CD4-positive, alpha-beta memory T cell (primary cell): ENCODE results near the gene SLC30A1. TPM values are rescaled to one million over a fixed set of nuclear protein-coding genes. Genes with fewer than 3 reads are reported as not detected.

Source experiments
- CTCF ChIA-PET: fragments of 350-600 bp; sonication (Branson Sonifier 250); formaldehyde crosslinking; loops from one replicate; lab custom pipeline; 2021; ENCODE audit warnings: inconsistent platforms; ENCODE audit not compliant: partially characterized antibody; lab: Charles Lee
- POLR2A ChIA-PET: fragments of 350-600 bp; sonication (Branson Sonifier 250); formaldehyde crosslinking; loops from one replicate; lab custom pipeline; 2021; ENCODE audit not compliant: partially characterized antibody; lab: Charles Lee
- DNase-seq, 5 donors: peaks; one replicate each; pipeline versions ENCODE4 v3.0.0 to v3.0.0-alpha.2; 2020 to 2022; ENCODE audit warnings: mixed read lengths in 1 of 5
- H3K27ac ChIP-seq: one replicate; pipeline ENCODE4 v1.7.0; 2013; ENCODE audit warnings: low read depth, low read length
- H3K27me3 ChIP-seq: 2 replicates; pipeline ENCODE4 v1.7.0; 2013; ENCODE audit warnings: mild to moderate bottlenecking, low read length, moderate library complexity; ENCODE audit not compliant: insufficient read depth
- H3K36me3 ChIP-seq: 2 replicates; pipeline ENCODE4 v1.7.0; 2013; ENCODE audit warnings: mild to moderate bottlenecking, low read length, moderate library complexity; ENCODE audit not compliant: insufficient read depth
- H3K4me1 ChIP-seq: 2 replicates; pipeline ENCODE4 v1.7.0; 2013; ENCODE audit warnings: mild to moderate bottlenecking, low read length, moderate library complexity; ENCODE audit not compliant: insufficient read depth
- H3K4me3 ChIP-seq, 2 donors: one replicate each; pipeline ENCODE4 v1.7.0; 2013; ENCODE audit warnings: low read length in 2 of 2, mild to moderate bottlenecking in 1 of 2
- H3K9me3 ChIP-seq, 2 donors: one replicate each; pipeline ENCODE4 v1.7.0; 2013; ENCODE audit warnings: low read length in 2 of 2, control low read depth in 1 of 2; ENCODE audit not compliant: control insufficient read depth in 1 of 2
- H3K27ac Mint-ChIP-seq, 7 donors: one replicate each; pipeline ENCODE4 v1.8.0; 2020 to 2021; ENCODE audit warnings: mixed read lengths in 7 of 7, mild to moderate bottlenecking in 6 of 7, inconsistent platforms in 3 of 7, moderate library complexity in 3 of 7
- H3K27me3 Mint-ChIP-seq, 2 donors: one replicate each; pipeline ENCODE4 v1.8.0; 2020 to 2021; ENCODE audit warnings: mixed read lengths in 2 of 2
- H3K36me3 Mint-ChIP-seq, 2 donors: one replicate each; pipeline ENCODE4 v1.8.0; 2020 to 2021; ENCODE audit warnings: mixed read lengths in 2 of 2, inconsistent platforms in 1 of 2, mild to moderate bottlenecking in 1 of 2
- H3K4me1 Mint-ChIP-seq, 4 donors: one replicate each; pipeline ENCODE4 v1.8.0; 2020 to 2021; ENCODE audit warnings: mixed read lengths in 4 of 4, mild to moderate bottlenecking in 1 of 4
- H3K4me3 Mint-ChIP-seq, 8 donors: one replicate each; pipeline ENCODE4 v1.8.0; 2020 to 2021; ENCODE audit warnings: mixed read lengths in 8 of 8, mild to moderate bottlenecking in 7 of 8, moderate library complexity in 6 of 8, inconsistent platforms in 3 of 8
- H3K9me3 Mint-ChIP-seq, 8 donors: one replicate each; pipeline ENCODE4 v1.8.0; 2020 to 2021; ENCODE audit warnings: mixed read lengths in 8 of 8, mild to moderate bottlenecking in 5 of 8, inconsistent platforms in 3 of 8, moderate library complexity in 1 of 8
- intact Hi-C: fragments of 100-400 bp; cut with micrococcal nuclease; formaldehyde crosslinking; loops from one replicate; pipeline ENCODE4 v1.15.1; 2023
- polyA plus RNA-seq, 2 donors: library from polyadenylated mRNA; unstranded; fragments of 300-500 nt; fragmentation: Illumina TruSeq; gene quantifications; one replicate each; pipeline ENCODE4 v1.2.3, GENCODE V29; 2021
- total RNA-seq, 2 experiments: library from RNA; stranded (reverse); gene quantifications; one replicate each; pipeline ENCODE4 v1.2.3, GENCODE V29; 2021

Gene SLC30A1
- total and polyA plus RNA-seq, 4 experiments from 2014 or later: 2.5 to 10.6 (median 6.3) TPM

DNA sequence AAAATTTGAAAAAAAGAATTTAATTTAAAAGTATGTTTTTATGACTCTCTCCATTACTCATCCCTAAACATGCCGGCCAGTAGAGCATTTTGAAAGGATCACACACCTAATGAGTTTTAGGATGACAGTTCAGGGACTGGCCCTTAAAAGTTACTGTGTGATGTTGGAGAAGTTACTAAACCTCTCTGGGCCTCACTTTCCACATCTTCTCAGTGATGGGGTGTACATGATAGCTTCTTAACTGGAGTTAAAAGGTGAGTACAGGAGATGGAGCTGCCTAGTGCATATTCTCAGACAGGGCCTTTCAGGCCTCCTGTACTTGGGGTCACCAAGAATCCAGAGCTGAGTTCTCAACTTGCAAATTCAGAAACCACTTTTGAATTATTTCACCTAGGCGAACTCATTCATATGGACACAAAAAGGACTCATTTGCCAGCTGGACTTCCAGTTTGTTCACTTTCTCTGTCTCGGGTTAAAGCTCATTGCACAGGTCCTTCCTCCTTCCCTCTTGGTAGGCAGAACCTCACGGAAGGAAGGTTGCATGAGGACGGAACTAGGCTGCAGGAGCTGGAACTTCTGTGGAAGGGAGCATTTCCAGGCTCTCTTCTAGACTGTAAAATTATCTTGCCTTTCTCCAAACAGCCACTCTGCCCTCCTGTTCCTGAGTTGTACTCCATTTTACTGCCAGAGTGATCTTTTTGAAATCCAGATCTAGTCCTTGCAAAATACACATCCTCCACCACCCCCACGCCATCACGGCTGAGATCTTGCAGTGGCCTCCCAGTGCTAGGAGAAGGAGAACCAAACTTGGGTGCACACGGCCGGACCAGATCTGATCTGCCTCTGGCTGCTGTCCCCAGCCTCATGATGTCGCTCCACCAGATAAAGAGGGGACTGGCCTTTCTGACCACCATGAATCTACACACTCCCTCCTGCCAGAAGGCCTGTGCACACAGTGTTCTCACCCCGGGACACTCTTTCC, 4.3 kb upstream of the SLC30A1 start:
- H3K9me3 Mint-ChIP-seq: no peaks in the 10 kb centered on the region
- H3K27ac Mint-ChIP-seq: peak overlapping the region in 2 of 7 donors; percentile 8 to 57

DNA sequence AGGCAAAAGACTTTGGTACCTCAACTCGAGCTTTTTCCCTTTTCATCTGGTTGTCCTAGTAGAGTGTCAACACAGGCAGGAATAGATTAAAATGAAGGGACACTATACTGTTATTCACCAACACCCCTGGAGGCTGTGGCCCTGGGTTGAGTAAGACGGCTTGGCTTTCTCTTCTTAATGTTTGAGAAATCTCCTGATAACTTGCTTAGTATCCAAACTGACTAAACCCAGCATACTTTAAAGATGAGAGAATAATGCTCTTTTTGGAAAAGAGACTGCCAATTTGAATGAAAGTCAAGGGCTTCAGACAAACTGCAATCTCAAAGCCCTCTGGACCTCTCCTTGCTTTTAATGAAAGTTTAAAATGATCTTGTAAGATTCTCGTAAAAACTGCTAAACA, 2.6 kb upstream of the SLC30A1 start:
- peaks cover 0 to 2% of the 10 kb centered on the region in 2 donors for H3K27me3 Mint-ChIP-seq
- H3K27ac Mint-ChIP-seq: peak overlapping the region in 4 of 7 donors; percentile 17 to 97 (median 44)
- ChIA-PET CTCF (no interaction called here), POLR2A (interaction anchor here (0.9 kb wide), 1 partner anchor 454 kb away, joined by 3 read pairs; the partner anchor contains the start of genes DTL and INTS7)
- H3K4me1 Mint-ChIP-seq: peaks cover 12 to 41% (median 27%) of the 10 kb centered on the region in 4 donors
- no peak overlapping the region for H3K4me3 ChIP-seq
- H3K36me3 ChIP-seq: no peaks in the 10 kb centered on the region
- H3K27me3 ChIP-seq: no peaks in the 10 kb centered on the region
- peak overlapping the region in 1 of 8 donors; percentile 33 for H3K4me3 Mint-ChIP-seq
- H3K9me3 ChIP-seq: no peaks in the 10 kb centered on the region
- intact Hi-C loops: no loop called here
- no peak overlapping the region for H3K27ac ChIP-seq
- peaks cover 23% of the 10 kb centered on the region for H3K4me1 ChIP-seq
- H3K9me3 Mint-ChIP-seq: no peaks in the 10 kb centered on the region
- H3K36me3 Mint-ChIP-seq: peaks cover 0 to 9% of the 10 kb centered on the region in 2 donors
- no peak for DNase-seq

More for the DNA sequence above, 4.3 kb upstream of the SLC30A1 start:
- H3K36me3 ChIP-seq: no peaks in the 10 kb centered on the region
- ChIA-PET CTCF (interaction anchor here (0.7 to 1.2 kb wide), 2 partner anchors 72 to 85 kb away, joined by 3 read pairs; no protein-coding TSS in a partner anchor), POLR2A (no interaction called here)
- H3K4me1 Mint-ChIP-seq: peaks cover 7 to 29% (median 19%) of the 10 kb centered on the region in 4 donors
- H3K36me3 Mint-ChIP-seq: peaks cover 0 to 3% of the 10 kb centered on the region in 2 donors
- no peak overlapping the region for H3K27ac ChIP-seq
- intact Hi-C loops: no loop called here
- no peak for DNase-seq
- H3K27me3 ChIP-seq: no peaks in the 10 kb centered on the region
- no peak overlapping the region for H3K4me3 ChIP-seq
- H3K4me1 ChIP-seq: peaks cover 12% of the 10 kb centered on the region
- H3K9me3 ChIP-seq: no peaks in the 10 kb centered on the region
- peaks cover 0 to 2% of the 10 kb centered on the region in 2 donors for H3K27me3 Mint-ChIP-seq
- H3K4me3 Mint-ChIP-seq: peak overlapping the region in 1 of 8 donors; percentile 57

DNA sequence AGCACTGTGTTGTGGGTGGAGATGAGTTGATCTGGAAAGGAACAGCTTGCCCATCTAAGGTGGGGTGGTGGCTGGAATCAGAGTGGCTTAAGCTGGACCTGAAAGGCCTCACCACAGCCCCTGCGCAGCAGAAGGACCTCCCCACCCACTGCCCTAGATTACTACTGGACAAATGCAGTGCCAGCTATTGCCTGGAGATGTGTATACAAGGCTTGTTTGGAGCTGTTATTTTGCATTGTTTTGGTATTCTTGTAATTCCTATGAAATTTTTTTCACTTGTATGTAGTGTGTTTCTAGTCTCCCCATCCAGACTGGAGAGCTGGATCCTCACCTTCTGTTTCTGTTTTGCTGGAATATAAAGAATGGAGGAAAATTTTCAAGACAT, 1.3 kb upstream of the SLC30A1 start:
- H3K27ac Mint-ChIP-seq: peak overlapping the region in 6 of 7 donors; percentile 8 to 97 (median 86)
- H3K9me3 ChIP-seq: no peaks in the 10 kb centered on the region
- H3K36me3 Mint-ChIP-seq: peaks cover 5 to 16% of the 10 kb centered on the region in 2 donors
- peaks cover 21 to 52% (median 32%) of the 10 kb centered on the region in 4 donors for H3K4me1 Mint-ChIP-seq
- peaks cover 35% of the 10 kb centered on the region for H3K4me1 ChIP-seq
- H3K27ac ChIP-seq: no peak overlapping the region
- no peak overlapping the region for H3K4me3 ChIP-seq
- no peaks in the 10 kb centered on the region for H3K27me3 ChIP-seq
- ChIA-PET CTCF (interaction anchor here (0.7 to 1.5 kb wide), 5 partner anchors 26 to 875 kb away, joined by 3 to 7 read pairs (median 4); no protein-coding TSS in a partner anchor), POLR2A (interaction anchor here (2.6 kb wide), 1 partner anchor 26 kb away, joined by 21 read pairs; no protein-coding TSS in a partner anchor)
- peak overlapping the region; percentile 78 to 91 (median 83) for H3K4me3 Mint-ChIP-seq
- intact Hi-C loops: no loop called here
- DNase-seq: no peak
- no peaks in the 10 kb centered on the region for H3K36me3 ChIP-seq
- no peaks in the 10 kb centered on the region for H3K9me3 Mint-ChIP-seq
- peaks cover 0 to 2% of the 10 kb centered on the region in 2 donors for H3K27me3 Mint-ChIP-seq

DNA sequence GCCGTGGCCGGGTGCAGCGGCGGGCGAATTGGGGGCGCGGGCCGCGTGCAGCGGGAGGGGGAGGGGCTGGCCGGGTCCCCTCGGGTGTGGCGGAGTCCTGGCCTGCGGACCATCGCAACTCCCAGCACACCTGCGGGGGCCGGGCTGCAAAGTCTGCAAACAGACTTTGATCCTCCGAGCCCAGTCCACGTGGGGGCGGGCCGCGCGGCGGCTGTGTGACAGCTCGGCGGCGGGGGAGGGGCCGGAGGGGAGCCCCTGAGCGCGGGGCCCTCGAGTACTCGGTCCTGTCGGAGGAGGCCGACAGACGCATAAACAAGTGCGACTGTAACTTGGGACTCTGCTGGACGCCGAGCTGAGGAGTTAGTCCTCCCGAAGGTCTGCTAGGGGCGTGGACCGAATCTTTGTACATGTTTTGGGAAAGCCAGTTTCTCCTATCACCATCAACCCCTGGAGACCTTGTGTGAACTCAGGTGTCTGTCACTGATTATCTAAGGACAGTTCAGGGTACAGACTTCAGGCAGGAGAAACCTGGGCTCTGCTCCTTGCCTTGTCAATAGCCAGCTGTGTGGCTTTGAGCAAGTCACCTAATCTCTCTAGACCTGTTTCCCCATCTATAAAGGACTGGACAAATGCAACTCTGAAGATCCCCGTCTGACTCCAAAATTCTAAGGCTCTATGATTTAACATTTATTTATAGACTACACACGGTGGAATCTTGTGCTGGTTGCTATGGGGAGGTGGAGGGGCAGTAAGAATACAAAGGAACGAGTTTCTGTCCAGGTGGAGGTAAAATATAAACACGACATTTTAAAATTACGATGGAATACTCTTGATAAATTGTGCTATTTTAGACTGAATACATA, 710 bp upstream of the SLC30A1 start:
- H3K4me1 Mint-ChIP-seq: peaks cover 22 to 54% (median 34%) of the 10 kb centered on the region in 4 donors
- Histone ChIP-seq H3K4me3 (peak overlapping the region; percentile 38 to 86), H3K4me1 (peaks cover 41% of the 10 kb centered on the region), H3K36me3 (no peaks in the 10 kb centered on the region), H3K27me3 (no peaks in the 10 kb centered on the region), H3K27ac (peak overlapping the region; percentile 76), H3K9me3 (no peaks in the 10 kb centered on the region)
- no peaks in the 10 kb centered on the region for H3K9me3 Mint-ChIP-seq
- no peak for DNase-seq
- H3K27me3 Mint-ChIP-seq: peaks cover 0 to 2% of the 10 kb centered on the region in 2 donors
- intact Hi-C loops: loop anchor here (1.0 to 5.0 kb wide), 8 partner anchors 27 to 1278 kb away; partner anchors contain the start of genes DTL, FLVCR1, INTS7 and LPGAT1
- peaks cover 7 to 20% of the 10 kb centered on the region in 2 donors for H3K36me3 Mint-ChIP-seq
- ChIA-PET POLR2A (interaction anchor here (0.9 to 2.6 kb wide), 9 partner anchors 27 to 322 kb away, joined by 3 to 21 read pairs (median 4); no protein-coding TSS in a partner anchor), CTCF (interaction anchor here (0.5 to 1.5 kb wide), 14 partner anchors 26 to 876 kb away, joined by 3 to 12 read pairs (median 4); partner anchors contain the start of gene NEK2)
- H3K27ac Mint-ChIP-seq: peak overlapping the region; percentile 53 to 97 (median 81)
- peak overlapping the region; percentile 81 to 96 (median 84) for H3K4me3 Mint-ChIP-seq

- Mint-ChIP-seq H3K4me1 (peaks cover 23 to 64% (median 38%) of the 10 kb centered on the region in 4 donors), H3K9me3 (no peaks in the 10 kb centered on the region), H3K36me3 (peaks cover 11 to 32% of the 10 kb centered on the region in 2 donors), H3K27me3 (peaks cover 0 to 2% of the 10 kb centered on the region in 2 donors), H3K4me3 (peak overlapping the region; percentile 90 to 94 (median 92)), H3K27ac (peak overlapping the region; percentile 78 to 96 (median 91))
- Histone ChIP-seq H3K4me3 (peak overlapping the region; percentile 72 to 86), H3K4me1 (peaks cover 42% of the 10 kb centered on the region), H3K9me3 (no peaks in the 10 kb centered on the region), H3K27ac (peak overlapping the region; percentile 76), H3K36me3 (no peaks in the 10 kb centered on the region), H3K27me3 (no peaks in the 10 kb centered on the region)
- ChIA-PET CTCF (interaction anchor here (1.0 to 1.3 kb wide), 5 partner anchors 29 to 82 kb away, joined by 3 to 12 read pairs (median 4); no protein-coding TSS in a partner anchor), POLR2A (interaction anchor here (0.6 to 2.6 kb wide), 11 partner anchors 26 to 1150 kb away, joined by 3 to 21 read pairs (median 4); partner anchors contain the start of gene NEK2)
- intact Hi-C loops: loop anchor here (1.0 to 5.0 kb wide), 5 partner anchors 29 to 1279 kb away; partner anchors contain the start of genes FLVCR1 and LPGAT1
- peak; percentile 69 to 77 (median 76) for DNase-seq
These were observed 932 bp downstream of the SLC30A1 start for GRCh38 chr1:211577819-211578639.
